22Rv1 (cell line): ENCODE results near the gene SF3B1.

Experiments
- H3K27ac ChIP-seq: fragments of 450-650 bp; 2 replicates; pipeline ENCODE4 v1.5.1; 2017
- CTCF ChIP-seq: fragments of 450-650 bp; IDR thresholded peaks from 2 replicates; pipeline ENCODE4 v1.5.1; 2017; ENCODE audit warnings: mild to moderate bottlenecking
- ZFX ChIP-seq: fragments of 450-650 bp; IDR thresholded peaks from 2 replicates; pipeline ENCODE4 v1.6.1; 2017; ENCODE audit warnings: antibody characterized with exemption, borderline replicate concordance

SF3B1 gene

GRCh38 chr2:197431858-197432257 is 3.0 kb downstream of the SF3B1 start:
- no peak overlapping the region for H3K27ac ChIP-seq
- TF ChIP-seq ZFX (no peak), CTCF (no peak)

- TF ChIP-seq ZFX (no peak), CTCF (no peak)
- H3K27ac ChIP-seq: no peak overlapping the region
These were observed 6.8 kb downstream of the SF3B1 start for GRCh38 chr2:197427986-197428385.

GRCh38 chr2:197426723-197427603 is 7.9 kb downstream of the SF3B1 start:
- no peak for TF ChIP-seq ZFX
- no peak for TF ChIP-seq CTCF
- H3K27ac ChIP-seq: no peak overlapping the region

- no peak overlapping the region for H3K27ac ChIP-seq
- TF ChIP-seq CTCF (no peak), ZFX (no peak)
These were observed 9.3 kb downstream of the SF3B1 start for GRCh38 chr2:197425550-197425949.

GRCh38 chr2:197423307-197423706 is 11.5 kb downstream of the SF3B1 start:
- no peak for TF ChIP-seq CTCF
- no peak for TF ChIP-seq ZFX

GRCh38 chr2:197419438-197419837 is 15.4 kb downstream of the SF3B1 start:
- H3K27ac ChIP-seq: no peak overlapping the region
- TF ChIP-seq ZFX: no peak

More at GRCh38 chr2:197423307-197423706, 11.5 kb downstream of the SF3B1 start:
- no peak overlapping the region for H3K27ac ChIP-seq

- no peak for TF ChIP-seq CTCF
- no peak for TF ChIP-seq ZFX
These were observed 18.6 kb downstream of the SF3B1 start for GRCh38 chr2:197416268-197416667.

GRCh38 chr2:197414515-197414914 is 20.3 kb downstream of the SF3B1 start:
- TF ChIP-seq ZFX: no peak
- TF ChIP-seq CTCF: no peak
- H3K27ac ChIP-seq: no peak overlapping the region

More at GRCh38 chr2:197416268-197416667, 18.6 kb downstream of the SF3B1 start:
- no peak overlapping the region for H3K27ac ChIP-seq
